HG03196 (cell line): ENCODE data around the gene OPA1.

Experiments used
- ATAC-seq: cut with Tn5 transposase; IDR thresholded peaks from one replicate; pipeline ENCODE4 v1.9.1; 2021; ENCODE audit not compliant: unreplicated experiment

OPA1 gene

GRCh38 chr3:193648542-193649076 is 55.6 kb downstream of the OPA1 start:
- ATAC-seq = no peak

GRCh38 chr3:193650585-193650984 is 57.6 kb downstream of the OPA1 start:
- ATAC-seq = no peak

GRCh38 chr3:193655831-193656433 is 62.9 kb downstream of the OPA1 start:
- ATAC-seq = no peak

- ATAC-seq = no peak
Measured at GRCh38 chr3:193656445-193656844, 63.4 kb downstream of the OPA1 start.

GRCh38 chr3:193656878-193657282 is 63.9 kb downstream of the OPA1 start:
- ATAC-seq = no peak

GRCh38 chr3:193660171-193660570 is 67.2 kb downstream of the OPA1 start:
- no peak for ATAC-seq

GRCh38 chr3:193660698-193661411 is 67.8 kb downstream of the OPA1 start:
- no peak for ATAC-seq

GRCh38 chr3:193662757-193663322 is 69.8 kb downstream of the OPA1 start:
- ATAC-seq = no peak

GRCh38 chr3:193665370-193665989 is 72.5 kb downstream of the OPA1 start:
- ATAC-seq = no peak

GRCh38 chr3:193673845-193674244 is 80.8 kb downstream of the OPA1 start:
- ATAC-seq = no peak

GRCh38 chr3:193674714-193675113 is 81.7 kb downstream of the OPA1 start:
- ATAC-seq = no peak

- ATAC-seq = no peak
Measured at GRCh38 chr3:193677734-193678133, 84.7 kb downstream of the OPA1 start.

GRCh38 chr3:193680220-193680619 is 87.2 kb downstream of the OPA1 start:
- no peak for ATAC-seq

- ATAC-seq = no peak
Measured at GRCh38 chr3:193681631-193682030, 88.6 kb downstream of the OPA1 start.

- no peak for ATAC-seq
Measured at GRCh38 chr3:193686665-193687483, 93.9 kb downstream of the OPA1 start.

- ATAC-seq = no peak
Measured at GRCh38 chr3:193688834-193689714, 96.1 kb downstream of the OPA1 start.

GRCh38 chr3:193693774-193694173 is 100.8 kb downstream of the OPA1 start:
- ATAC-seq = no peak

GRCh38 chr3:193701953-193702635 is 109.1 kb downstream of the OPA1 start:
- peak; percentile 50 for ATAC-seq

- no peak for ATAC-seq
Measured at GRCh38 chr3:193702967-193703366, 110.0 kb downstream of the OPA1 start.
